HG03280 (cell line): ENCODE data around the gene PHACTR1.

ENCODE experiments used
- ATAC-seq: cut with Tn5 transposase; IDR thresholded peaks from one replicate; pipeline ENCODE4 v1.9.1; 2021; ENCODE audit warnings: mild to moderate bottlenecking, moderate library complexity; ENCODE audit not compliant: unreplicated experiment

Gene PHACTR1

GRCh38 chr6:13053006-13053461 is 336.5 kb downstream of the PHACTR1 start:
- ATAC-seq: no peak

- ATAC-seq: no peak
Observed at GRCh38 chr6:13058051-13058450, 341.5 kb downstream of the PHACTR1 start.

GRCh38 chr6:13059026-13059425 is 342.5 kb downstream of the PHACTR1 start:
- no peak for ATAC-seq

GRCh38 chr6:13063300-13063918 is 346.8 kb downstream of the PHACTR1 start:
- no peak for ATAC-seq

- no peak for ATAC-seq
Observed at GRCh38 chr6:13065581-13065980, 349.0 kb downstream of the PHACTR1 start.

- ATAC-seq: no peak
Observed at GRCh38 chr6:13066050-13066449, 349.5 kb downstream of the PHACTR1 start.

GRCh38 chr6:13066820-13067219 is 350.3 kb downstream of the PHACTR1 start:
- no peak for ATAC-seq

- ATAC-seq: no peak
Observed at GRCh38 chr6:13068586-13069210, 352.1 kb downstream of the PHACTR1 start.

GRCh38 chr6:13071550-13072345 is 355.2 kb downstream of the PHACTR1 start:
- no peak for ATAC-seq

GRCh38 chr6:13072686-13073347 is 356.2 kb downstream of the PHACTR1 start:
- ATAC-seq: no peak

- no peak for ATAC-seq
Observed at GRCh38 chr6:13074415-13075140, 358.0 kb downstream of the PHACTR1 start.

- no peak for ATAC-seq
Observed at GRCh38 chr6:13075141-13075845, 358.7 kb downstream of the PHACTR1 start.

- no peak for ATAC-seq
Observed at GRCh38 chr6:13076575-13076974, 360.0 kb downstream of the PHACTR1 start.

GRCh38 chr6:13077117-13077516 is 360.6 kb downstream of the PHACTR1 start:
- ATAC-seq: no peak

- no peak for ATAC-seq
Observed at GRCh38 chr6:13079096-13079723, 362.6 kb downstream of the PHACTR1 start.

- ATAC-seq: no peak
Observed at GRCh38 chr6:13080462-13081188, 364.1 kb downstream of the PHACTR1 start.

GRCh38 chr6:13081189-13081563 is 364.6 kb downstream of the PHACTR1 start:
- ATAC-seq: no peak

- ATAC-seq: no peak
Observed at GRCh38 chr6:13089296-13089994, 372.9 kb downstream of the PHACTR1 start.
